ENCODE data around the gene SLC27A3. TPM values are rescaled to one million over a fixed set of nuclear protein-coding genes. Genes with fewer than 3 reads are reported as not detected.

The SLC27A3 gene
- total and polyA plus RNA-seq, 9 of the 15 experiments (the other 6 are each of a cell fraction or from before 2014, with no cell fraction given): 0.57 to 5.2 (median 2.8) TPM

- TF ChIP-seq FOSL1 (tag; conservative IDR thresholded peaks at IDR 0.05): no peak; the same call in 1 of the 2 replicates
- TF ChIP-seq YY1 (IDR thresholded peaks at IDR 0.05; ENCODE audit: borderline replicate concordance in 1 of 3, control insufficient read depth in 1 of 3, extremely low read depth in 1 of 3, insufficient read depth in 3 of 3, insufficient read length in 1 of 3, insufficient replicate concordance in 2 of 3, low read depth in 1 of 3, low read length in 2 of 3): no peak
- no peak for TF ChIP-seq PYGO2 (tag; IDR thresholded peaks at IDR 0.05)
- TF ChIP-seq ZBTB7A (IDR thresholded peaks at IDR 0.05; ENCODE audit: borderline replicate concordance, control insufficient read depth, low read depth, low read length): no peak
- TF ChIP-seq MGA (IDR thresholded peaks at IDR 0.05): no peak
- TF ChIP-seq MAFG (tag; conservative IDR thresholded peaks at IDR 0.05): no peak
- no peak for TF ChIP-seq CAMTA2 (CRISPR knock-in tag; conservative IDR thresholded peaks at IDR 0.05)
- TF ChIP-seq PML (IDR thresholded peaks at IDR 0.05; ENCODE audit: low read length): no peak
- TF ChIP-seq LCOR (CRISPR knock-in tag; IDR thresholded peaks at IDR 0.05): no peak
- TF ChIP-seq NFIC (IDR thresholded peaks at IDR 0.05): peak; percentile 89
- TF ChIP-seq NFATC3 (IDR thresholded peaks at IDR 0.05): no peak
- TF ChIP-seq CCNT2 (IDR thresholded peaks at IDR 0.05; ENCODE audit: borderline replicate concordance, extremely low read depth, insufficient read length, low read depth, low read length): no peak
- TF ChIP-seq TFAM (CRISPR knock-in tag; conservative IDR thresholded peaks at IDR 0.05): no peak
- TF ChIP-seq POLR3G (IDR thresholded peaks at IDR 0.05; ENCODE audit: extremely low read depth, insufficient read length, insufficient replicate concordance): no peak
- no peak for TF ChIP-seq KAT7 (CRISPR knock-in tag; IDR thresholded peaks at IDR 0.05; ENCODE audit: borderline replicate concordance)
- no peak for TF ChIP-seq RBM14 (IDR thresholded peaks at IDR 0.05; ENCODE audit: borderline replicate concordance, insufficient read depth, low read depth, low read length)
- TF ChIP-seq CBX5 (IDR thresholded peaks at IDR 0.05; ENCODE audit: borderline replicate concordance, low read depth): no peak
Measured at GRCh38 chr1:153805042-153805745, 30.0 kb downstream of the SLC27A3 start (continued).

All from K562 (cell line).